Skeletal muscle cell (primary cell): ENCODE data around the gene CFAP43.
A peak's percentile ranks its signal among the peaks of the same experiment; 100 is the strongest.
"Not testable (repeated sequence)": the region's sequence is repeated elsewhere in the genome, so short reads cannot be mapped to it uniquely, and the experiment has no call there.

Experiments
- DNase-seq: peaks from one replicate; pipeline ENCODE4 v3.0.0-alpha.2; 2010; ENCODE audit warnings: low read depth
- H3K4me3 ChIP-seq: 2 replicates; pipeline ENCODE4 v1.5.1; 2011; ENCODE audit warnings: low read depth, mild to moderate bottlenecking, control low read depth, low read length, moderate library complexity

Gene CFAP43

GRCh38 chr10:104257235-104257634 lies 25.1 kb upstream of the CFAP43 start:
- no peak overlapping the region for H3K4me3 ChIP-seq
- DNase-seq, result no peak

DNA sequence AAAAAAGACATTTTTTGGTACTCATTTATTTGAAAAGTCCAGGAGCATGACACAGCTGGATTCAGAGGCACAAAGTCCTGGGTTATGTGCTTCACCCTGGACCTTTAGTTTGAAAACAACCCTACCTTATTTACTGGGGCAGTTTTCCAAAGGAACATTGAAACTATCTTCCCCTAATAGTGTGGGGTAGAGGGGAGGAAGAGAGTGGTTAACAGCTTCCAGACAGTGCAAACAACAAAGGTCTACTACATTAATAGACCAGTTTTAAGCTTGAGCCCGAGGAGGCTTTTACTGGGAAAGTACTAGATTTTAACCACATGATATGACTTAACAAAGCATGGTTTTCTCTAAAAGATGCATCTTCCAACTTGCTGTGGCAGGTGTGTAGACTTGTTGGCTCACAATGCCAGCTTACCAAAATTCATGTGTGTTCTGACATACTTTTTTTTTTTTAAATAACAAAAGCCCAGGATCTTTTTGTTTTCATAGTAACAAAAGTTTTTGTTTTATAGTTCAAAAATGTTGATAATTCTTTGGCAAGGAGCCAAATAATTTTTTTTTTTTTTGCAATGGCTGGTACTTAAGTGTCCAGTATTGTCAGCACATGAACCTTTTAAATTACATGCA lies 24.3 kb upstream of the CFAP43 start:
- H3K4me3 ChIP-seq, result peak overlapping the region; percentile 87
- DNase-seq, result no peak

DNA sequence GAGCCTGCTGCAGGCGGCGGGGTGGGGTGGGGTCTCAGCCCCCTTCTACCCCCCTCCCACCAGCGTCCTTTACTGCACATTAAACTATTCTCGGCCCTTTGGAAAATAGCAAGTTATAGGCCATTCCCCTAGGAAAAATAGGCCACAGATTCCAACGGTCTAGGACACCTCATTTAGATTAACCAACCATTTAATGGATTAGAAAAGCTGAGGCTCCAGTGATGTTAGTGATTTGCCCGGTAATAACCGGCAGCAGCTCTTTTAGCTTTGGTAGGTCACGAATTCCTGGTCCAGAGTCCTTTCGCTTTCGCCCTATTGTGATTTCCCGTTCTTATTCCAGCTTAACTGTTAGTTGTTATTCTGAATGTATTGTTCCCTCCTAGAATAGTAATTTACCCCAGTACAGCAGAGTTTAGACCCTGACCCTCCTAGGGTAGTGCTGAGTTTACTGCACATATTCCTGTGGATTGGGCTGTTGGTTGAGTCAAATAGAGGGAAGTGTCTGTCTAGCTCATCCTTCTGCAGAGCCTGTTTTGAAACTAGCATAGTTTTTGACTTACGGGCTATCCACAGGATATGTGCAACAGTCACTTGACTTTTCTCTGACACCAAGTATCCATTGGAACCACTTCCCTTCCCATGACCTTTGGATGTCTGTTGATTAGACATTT lies 23.3 kb upstream of the CFAP43 start:
- DNase-seq, result peak; percentile 53
- H3K4me3 ChIP-seq, result peak overlapping the region; percentile 87

DNA sequence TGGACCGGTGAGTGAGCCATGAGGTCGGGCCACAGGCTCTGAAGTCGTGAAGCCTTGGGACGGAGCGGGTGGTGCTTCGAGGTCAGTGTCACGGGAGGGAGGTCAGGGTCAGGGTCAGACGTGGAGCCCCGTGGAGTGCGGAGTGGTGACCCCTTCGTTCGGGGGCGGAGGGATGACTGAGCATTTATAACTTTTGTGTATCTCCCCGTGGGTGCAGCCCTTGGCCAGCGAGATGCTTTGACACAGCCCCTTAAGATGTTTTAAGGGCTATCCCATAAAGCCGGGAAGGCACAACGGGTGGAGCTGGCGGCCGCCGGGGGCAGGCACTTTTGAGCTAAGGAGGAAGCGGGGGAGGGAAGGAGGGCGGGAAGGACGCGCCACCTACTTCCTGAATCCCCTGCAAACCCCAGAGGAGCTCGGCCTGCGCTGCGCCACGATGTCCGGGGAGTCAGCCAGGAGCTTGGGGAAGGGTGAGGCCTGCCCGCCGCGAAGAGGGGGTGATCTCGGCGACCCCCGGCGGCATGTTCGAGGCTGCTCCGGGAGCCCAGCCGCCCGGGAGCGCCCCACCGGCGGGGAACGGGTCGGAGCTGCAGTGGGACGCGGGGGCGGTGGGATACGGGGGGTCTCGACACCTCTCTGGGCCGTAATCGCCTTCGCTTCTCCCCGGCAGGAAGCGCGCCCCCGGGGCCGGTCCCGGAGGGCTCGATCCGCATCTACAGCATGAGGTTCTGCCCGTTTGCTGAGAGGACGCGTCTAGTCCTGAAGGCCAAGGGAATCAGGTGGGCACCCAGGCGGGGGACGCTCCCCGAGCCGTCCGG lies 22.5 kb upstream of the CFAP43 start, which contains the start of gene GSTO1:
TSS of gene GSTO1 (plus strand) at position 400 of the 818 bp plus-strand sequence. CDS start at position 437, 37 bp downstream.
- DNase-seq, result no peak
- H3K4me3 ChIP-seq, result peak within 1 kb of the TSS; percentile 87

DNA sequence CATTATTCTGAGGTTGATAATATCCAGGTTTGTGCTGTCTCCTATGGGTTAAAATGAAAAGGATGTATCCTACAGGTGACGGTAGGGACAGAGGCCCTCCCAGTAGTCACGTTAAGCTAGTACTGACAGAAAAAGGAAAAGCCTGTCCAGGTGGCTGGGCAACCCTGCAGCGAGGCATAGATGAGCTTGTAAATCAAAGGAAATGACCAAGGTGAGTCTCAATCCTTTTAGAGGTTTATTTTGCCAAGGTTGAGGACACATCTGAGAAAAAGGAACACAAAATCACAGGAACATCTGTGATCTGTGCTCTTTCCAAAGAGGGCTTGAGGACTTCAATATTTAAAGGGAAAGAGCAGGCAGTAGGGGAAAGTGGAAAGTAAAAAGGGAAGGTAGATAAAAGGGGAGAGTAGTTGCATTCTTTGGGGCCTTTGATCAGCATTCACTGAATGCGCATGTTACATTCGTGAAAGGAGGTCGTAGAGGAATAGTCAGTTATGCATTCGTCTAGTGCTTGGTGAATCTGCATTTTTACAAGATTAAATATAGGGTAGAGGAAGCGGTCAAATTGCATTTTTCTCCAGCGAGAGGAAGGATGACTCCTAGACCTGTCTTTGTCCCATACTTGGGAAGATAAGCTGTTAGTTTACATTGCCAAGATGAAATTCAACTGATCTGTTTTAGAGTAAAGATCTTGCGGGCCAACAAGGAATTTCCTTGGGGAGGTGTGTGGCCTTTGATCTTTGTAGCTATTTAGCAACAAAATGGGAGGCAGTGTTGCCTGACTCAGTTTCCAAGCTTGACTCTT lies 21.6 kb upstream of the CFAP43 start:
- H3K4me3 ChIP-seq, result peak overlapping the region; percentile 87
- no peak for DNase-seq

- no peak for DNase-seq
- no peak overlapping the region for H3K4me3 ChIP-seq
These were observed 20.9 kb upstream of the CFAP43 start for GRCh38 chr10:104253106-104253505.

- no peak overlapping the region for H3K4me3 ChIP-seq
- no peak for DNase-seq
These were observed 20.2 kb upstream of the CFAP43 start for GRCh38 chr10:104252368-104252767.

GRCh38 chr10:104251443-104251842 lies 19.3 kb upstream of the CFAP43 start:
- no peak for DNase-seq
- no peak overlapping the region for H3K4me3 ChIP-seq

GRCh38 chr10:104250371-104250770 lies 18.2 kb upstream of the CFAP43 start:
- H3K4me3 ChIP-seq, result no peak overlapping the region
- no peak for DNase-seq

DNA sequence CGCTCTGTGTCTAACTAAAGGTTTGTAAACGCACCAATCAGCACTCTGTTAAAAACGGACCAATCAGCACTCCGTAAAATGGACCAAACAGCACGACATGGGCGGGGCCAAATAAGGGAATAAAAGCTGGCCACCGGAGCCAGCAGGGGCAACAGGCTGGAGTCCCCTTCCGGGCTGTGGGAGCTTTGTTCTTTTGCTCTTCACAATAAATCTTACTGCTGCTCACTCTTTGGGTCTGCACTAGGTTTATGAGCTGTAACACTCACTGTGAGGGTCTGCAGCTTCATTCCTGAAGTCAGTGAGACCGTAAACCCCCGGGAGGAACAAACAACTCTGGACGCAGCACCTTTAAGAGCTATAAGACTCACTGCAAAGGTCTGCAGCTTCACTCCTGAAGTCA lies 16.8 kb upstream of the CFAP43 start:
- H3K4me3 ChIP-seq, DNase-seq: not testable (repeated sequence)

DNA sequence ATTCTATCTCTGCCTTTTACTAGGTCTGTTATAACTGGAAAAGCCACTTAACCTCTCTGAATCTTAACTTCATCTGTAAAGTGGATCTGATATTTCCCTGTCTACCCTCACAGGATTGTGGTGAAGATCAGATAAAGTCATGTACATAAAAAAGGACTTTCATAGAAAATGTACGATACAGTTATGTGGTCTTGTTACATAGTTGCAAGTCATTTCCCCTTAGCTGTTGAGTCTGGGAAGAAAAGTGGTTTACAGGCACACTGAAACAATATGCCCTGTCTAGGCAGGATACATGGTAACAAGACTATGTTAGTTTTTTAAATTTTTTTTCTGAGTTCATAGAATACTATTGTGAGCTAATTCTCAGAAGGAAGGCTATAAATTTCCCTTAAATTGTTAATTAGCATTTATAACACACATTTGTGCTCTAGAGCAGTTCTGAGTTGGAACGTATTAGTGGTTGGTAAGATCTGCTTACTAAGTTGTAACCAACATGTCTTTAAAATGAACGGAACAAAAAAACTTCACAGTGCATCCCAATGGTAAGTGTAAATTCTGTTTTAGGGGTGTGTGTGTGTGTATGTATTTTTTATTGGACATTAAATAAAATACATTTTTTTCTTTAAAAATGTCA lies 15.5 kb upstream of the CFAP43 start:
- H3K4me3 ChIP-seq, result no peak overlapping the region
- DNase-seq, result no peak

DNA sequence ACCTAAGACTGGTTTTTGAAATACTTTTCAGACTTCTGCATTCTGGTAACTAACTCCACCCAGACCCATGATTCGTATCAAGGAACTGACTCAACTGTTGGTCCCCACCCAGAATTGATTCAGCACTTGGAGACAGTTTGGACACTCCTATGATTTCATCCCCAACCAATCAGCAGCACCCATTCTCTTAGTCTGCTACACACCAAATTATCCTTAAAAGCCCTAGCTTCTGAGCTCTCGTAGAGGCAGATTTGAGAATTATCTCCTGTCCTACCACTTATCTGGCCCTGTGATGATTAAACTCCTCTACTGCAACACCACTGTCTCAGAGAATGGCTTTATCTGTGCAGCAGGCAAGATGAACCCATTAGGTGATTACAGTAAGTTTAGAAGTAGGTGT lies 14.8 kb upstream of the CFAP43 start:
- DNase-seq, result no peak
- H3K4me3 ChIP-seq, result no peak overlapping the region

DNA sequence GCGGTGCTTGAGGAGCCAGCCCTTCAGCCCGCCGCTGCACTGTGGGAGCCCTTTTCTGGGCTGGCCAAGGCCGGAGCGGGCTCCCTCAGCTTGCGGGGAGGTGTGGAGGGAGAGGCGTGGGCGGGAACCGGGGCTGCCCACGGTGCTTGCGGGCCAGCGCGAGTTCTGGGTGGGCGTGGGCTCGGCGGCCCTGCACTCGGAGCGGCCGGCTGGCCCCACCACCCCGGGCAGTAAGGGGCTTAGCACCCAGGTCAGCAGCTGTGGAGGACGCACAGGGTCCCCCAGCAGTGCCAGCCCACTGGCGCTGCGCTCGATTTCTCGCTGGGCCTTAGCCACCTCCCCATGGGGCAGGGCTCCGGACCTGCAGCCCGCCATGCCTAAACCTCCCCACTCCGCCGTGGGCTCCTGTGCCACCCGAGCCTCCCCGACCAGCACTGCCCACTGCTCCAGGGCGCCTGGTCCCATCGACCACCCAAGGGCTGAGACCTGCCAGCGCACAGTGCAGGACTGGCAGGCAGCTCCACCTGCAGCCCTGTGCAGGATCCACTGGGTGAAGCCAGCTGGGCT lies 13.0 kb upstream of the CFAP43 start:
- no peak for DNase-seq

GRCh38 chr10:104243512-104243911 lies 11.3 kb upstream of the CFAP43 start:
- DNase-seq, result no peak
- no peak overlapping the region for H3K4me3 ChIP-seq

More for the DNA sequence above, 13.0 kb upstream of the CFAP43 start:
- H3K4me3 ChIP-seq, result no peak overlapping the region

DNA sequence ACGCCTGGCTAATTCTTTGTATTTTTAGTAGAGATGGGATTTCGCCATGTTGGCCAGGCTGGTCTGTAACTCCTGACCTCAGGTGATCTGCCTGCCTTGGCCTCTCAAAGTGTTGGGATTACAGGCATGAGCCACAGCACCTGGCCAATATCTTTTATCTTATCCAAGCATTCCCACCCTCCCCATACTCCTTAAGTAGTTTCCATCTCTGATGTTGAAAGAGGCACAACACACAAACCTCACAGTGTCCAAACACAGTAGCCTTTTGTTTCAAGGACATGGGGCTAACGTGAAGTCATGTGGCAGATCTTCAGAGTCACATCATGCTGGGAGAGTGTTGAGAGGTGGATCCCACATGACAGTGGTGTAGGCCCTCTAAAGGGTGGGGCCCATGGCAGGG lies 10.8 kb upstream of the CFAP43 start:
- H3K4me3 ChIP-seq, DNase-seq: not testable (repeated sequence)

DNA sequence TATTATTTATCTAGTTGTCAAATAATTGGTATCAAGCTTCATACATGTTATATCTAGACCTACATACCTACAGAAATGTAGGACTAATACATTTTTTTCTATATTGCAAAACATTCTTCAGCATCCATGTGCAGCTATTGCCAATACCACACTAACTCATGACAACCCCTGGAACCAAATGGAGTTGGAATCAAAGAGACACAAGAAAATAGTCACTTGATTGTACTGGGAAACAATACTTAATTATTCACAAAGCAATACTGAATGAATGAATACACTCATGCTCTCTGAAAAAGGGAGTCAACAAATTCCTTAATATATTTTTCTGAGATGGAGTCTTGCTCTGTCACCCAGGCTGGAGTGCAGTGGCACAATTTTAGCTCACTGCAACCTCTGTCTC lies 10.4 kb upstream of the CFAP43 start:
- no peak for DNase-seq
- no peak overlapping the region for H3K4me3 ChIP-seq

DNA sequence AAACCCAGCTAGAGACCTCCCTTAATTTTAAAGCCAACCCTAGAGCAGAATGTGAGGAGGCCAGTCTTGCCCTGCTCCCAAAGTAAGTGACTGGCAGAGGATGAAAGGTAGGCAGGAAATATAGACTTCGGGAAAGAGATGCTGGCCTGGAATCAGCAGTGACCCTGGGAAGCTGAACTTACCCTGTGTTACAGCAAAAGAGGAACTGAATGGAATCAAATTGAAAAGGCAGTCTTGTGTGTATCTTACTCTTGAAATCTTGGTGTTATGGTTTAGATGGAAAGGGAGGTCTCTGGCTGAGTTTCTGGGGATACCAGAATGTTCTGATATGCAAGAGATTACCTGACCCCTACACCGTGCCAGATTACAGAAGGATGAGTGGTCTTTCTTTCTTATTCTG lies 7.9 kb upstream of the CFAP43 start:
- H3K4me3 ChIP-seq, result no peak overlapping the region
- DNase-seq, result no peak

DNA sequence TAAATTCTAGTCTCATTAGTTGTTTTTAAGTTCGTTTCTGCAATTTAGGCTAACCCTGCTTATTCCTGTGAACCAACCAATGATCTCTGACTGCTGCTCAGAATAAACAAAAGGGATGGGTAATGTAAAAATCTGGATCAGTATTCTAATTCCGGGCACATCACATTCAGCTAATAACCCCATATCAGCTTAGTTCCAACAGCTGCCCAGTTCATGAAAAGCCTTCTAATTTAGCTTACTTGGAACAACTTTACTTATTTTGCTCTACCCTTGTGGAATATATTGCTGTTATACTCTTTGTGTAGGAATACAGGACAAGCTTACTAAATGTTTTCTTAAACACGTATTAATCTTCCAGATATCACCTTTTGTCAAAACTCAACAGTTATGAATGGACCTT lies 3.6 kb upstream of the CFAP43 start:
- H3K4me3 ChIP-seq, result no peak overlapping the region
- no peak for DNase-seq

GRCh38 chr10:104234934-104235333 lies 2.8 kb upstream of the CFAP43 start:
- H3K4me3 ChIP-seq, result no peak overlapping the region
- DNase-seq, result no peak
